ENCODE measurements around the gene CALCB.

- TF ChIP-seq, protein P1, sequence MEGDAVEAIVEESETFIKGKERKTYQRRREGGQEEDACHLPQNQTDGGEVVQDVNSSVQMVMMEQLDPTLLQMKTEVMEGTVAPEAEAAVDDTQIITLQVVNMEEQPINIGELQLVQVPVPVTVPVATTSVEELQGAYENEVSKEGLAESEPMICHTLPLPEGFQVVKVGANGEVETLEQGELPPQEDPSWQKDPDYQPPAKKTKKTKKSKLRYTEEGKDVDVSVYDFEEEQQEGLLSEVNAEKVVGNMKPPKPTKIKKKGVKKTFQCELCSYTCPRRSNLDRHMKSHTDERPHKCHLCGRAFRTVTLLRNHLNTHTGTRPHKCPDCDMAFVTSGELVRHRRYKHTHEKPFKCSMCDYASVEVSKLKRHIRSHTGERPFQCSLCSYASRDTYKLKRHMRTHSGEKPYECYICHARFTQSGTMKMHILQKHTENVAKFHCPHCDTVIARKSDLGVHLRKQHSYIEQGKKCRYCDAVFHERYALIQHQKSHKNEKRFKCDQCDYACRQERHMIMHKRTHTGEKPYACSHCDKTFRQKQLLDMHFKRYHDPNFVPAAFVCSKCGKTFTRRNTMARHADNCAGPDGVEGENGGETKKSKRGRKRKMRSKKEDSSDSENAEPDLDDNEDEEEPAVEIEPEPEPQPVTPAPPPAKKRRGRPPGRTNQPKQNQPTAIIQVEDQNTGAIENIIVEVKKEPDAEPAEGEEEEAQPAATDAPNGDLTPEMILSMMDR (IDR thresholded peaks at IDR 0.05), result no peak
- TF ChIP-seq POLR2AphosphoS5 (IDR thresholded peaks at IDR 0.05) (no peak), POLR2A (IDR thresholded peaks at IDR 0.05) (no peak)
Observed at GRCh38 chr11:15099267-15099666, 25.9 kb downstream of the CALCB start.
